Loucy (cell line): Measurements from ENCODE around the gene GORASP1.

Experiments
- CTCF ChIP-seq: fragments of 200-600 bp; sonication (generic); conservative IDR thresholded peaks from 2 replicates; pipeline ENCODE4 v1.5.1; 2014; ENCODE audit warnings: mild to moderate bottlenecking, antibody characterized with exemption, low read length
- EZH2phosphoT487 ChIP-seq: fragments of 200-600 bp; IDR thresholded peaks from 2 replicates; pipeline ENCODE4 v1.6.1; 2018; ENCODE audit warnings: antibody characterized with exemption, mild to moderate bottlenecking, moderate library complexity, borderline replicate concordance

- TF ChIP-seq CTCF = peak; percentile 28; the same call in 1 of the 2 replicates
- no peak for TF ChIP-seq EZH2phosphoT487
Measured at GRCh38 chr3:39124876-39125840, 17.7 kb upstream of the GORASP1 start.
